Astrocyte of the spinal cord (primary cell): ENCODE results near the gene CFD.

Experiments used
- DNase-seq: peaks from one replicate; pipeline ENCODE4 v3.0.0; 2011; ENCODE audit warnings: low read depth, low spot score
- H3K4me3 ChIP-seq: 2 replicates; pipeline ENCODE4 v1.5.1; 2011; ENCODE audit warnings: low read depth, mild to moderate bottlenecking, low read length, moderate library complexity
- in situ Hi-C: cut with HindIII; loops from 2 replicates; pipeline ENCODE4 v1.10.0; 2017; ENCODE audit warnings: low sequenced_read_pairs
- TF ChIP-seq, protein P1 (sequence below): IDR thresholded peaks from 2 replicates; pipeline ENCODE4 v1.5.1; 2012; ENCODE audit warnings: low read depth, mild to moderate bottlenecking, low read length, inconsistent platforms

CFD gene

DNA sequence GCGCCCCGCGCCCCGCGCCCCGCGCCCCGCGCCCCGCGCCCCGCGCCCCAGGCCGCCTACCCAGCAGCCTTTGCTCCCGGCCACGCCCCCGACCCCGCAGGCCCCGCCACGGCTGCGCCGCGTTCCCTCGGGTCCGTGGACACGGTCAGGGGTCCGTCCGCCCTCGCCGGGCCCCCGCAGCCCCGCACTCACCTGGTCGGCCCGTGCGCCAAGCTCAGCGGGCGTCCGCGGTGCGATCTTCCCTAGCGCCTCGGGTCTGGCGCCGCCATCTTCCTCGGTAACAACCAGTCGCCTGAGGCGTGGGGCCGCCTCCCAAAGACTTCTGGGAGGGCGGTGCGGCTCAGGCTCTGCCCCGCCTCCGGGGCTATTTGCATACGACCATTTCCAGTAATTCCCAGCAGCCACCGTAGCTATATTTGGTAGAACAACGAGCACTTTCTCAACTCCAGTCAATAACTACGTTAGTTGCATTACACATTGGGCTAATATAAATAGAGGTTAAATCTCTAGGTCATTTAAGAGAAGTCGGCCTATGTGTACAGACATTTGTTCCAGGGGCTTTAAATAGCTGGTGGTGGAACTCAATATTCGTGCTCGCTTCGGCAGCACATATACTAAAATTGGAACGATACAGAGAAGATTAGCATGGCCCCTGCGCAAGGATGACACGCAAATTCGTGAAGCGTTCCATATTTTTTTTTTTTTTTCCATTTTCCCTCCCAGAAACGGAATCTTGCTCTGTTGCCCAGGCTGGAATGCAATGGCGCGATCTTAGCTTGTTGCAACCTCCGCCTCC lies 33.6 kb downstream of the CFD start, which contains the start of the genes MED16 and RNU6-9:
Gene MED16, minus strand, starts transcription at position 294 of the 796 bp plus-strand sequence. CDS start 2,056 bp downstream, outside the sequence.
Gene RNU6-9, plus strand, starts transcription at position 591 of the 796 bp plus-strand sequence.
- peak within 1 kb of the TSS; percentile 91 for H3K4me3 ChIP-seq
- in situ Hi-C loops: no loop called here
- peak; percentile 96 for DNase-seq
- TF ChIP-seq, protein P1, sequence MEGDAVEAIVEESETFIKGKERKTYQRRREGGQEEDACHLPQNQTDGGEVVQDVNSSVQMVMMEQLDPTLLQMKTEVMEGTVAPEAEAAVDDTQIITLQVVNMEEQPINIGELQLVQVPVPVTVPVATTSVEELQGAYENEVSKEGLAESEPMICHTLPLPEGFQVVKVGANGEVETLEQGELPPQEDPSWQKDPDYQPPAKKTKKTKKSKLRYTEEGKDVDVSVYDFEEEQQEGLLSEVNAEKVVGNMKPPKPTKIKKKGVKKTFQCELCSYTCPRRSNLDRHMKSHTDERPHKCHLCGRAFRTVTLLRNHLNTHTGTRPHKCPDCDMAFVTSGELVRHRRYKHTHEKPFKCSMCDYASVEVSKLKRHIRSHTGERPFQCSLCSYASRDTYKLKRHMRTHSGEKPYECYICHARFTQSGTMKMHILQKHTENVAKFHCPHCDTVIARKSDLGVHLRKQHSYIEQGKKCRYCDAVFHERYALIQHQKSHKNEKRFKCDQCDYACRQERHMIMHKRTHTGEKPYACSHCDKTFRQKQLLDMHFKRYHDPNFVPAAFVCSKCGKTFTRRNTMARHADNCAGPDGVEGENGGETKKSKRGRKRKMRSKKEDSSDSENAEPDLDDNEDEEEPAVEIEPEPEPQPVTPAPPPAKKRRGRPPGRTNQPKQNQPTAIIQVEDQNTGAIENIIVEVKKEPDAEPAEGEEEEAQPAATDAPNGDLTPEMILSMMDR: no peak

DNA sequence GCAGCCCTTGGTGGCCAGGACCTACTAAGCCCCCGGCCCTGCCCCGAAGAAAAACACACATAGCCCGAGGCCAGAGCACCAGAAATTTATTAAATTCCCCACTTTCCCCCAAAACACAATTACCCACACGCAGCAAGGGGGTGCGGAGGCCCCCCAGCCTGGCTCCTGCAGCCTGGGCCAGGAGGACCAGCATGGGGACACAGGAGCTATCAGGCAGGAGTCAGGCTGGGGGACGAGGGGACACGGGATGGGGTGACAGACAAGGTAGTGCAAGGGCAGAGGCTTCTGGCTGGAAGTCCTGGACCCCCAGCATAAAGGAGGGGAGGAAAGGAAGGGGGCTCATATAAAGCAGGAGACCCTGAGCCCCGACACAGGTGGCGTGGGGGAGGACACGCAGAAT lies 37.0 kb downstream of the CFD start:
- TF ChIP-seq, protein P1: no peak
- in situ Hi-C loops: no loop called here
- no peak for DNase-seq
- H3K4me3 ChIP-seq: no peak overlapping the region

DNA sequence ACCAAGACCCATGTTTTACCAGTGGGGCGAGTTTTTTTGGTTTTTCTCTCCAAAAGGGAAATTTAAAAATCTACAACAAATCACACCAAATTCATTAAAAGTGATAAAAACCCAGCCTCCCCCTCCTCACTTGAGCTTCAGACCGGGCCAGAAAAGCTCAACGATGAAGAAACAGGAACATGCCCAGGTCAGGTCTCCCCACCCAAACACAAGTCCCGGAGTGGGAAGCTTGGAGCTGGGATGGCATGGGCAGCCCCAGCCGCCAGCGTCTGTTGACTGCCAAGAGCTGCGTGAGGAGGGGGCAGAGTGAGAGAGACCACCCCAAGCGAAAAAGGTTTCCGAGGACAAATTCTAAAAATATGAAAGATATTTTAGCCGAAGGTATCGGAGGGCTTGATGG lies 37.5 kb downstream of the CFD start:
- in situ Hi-C loops: no loop called here
- TF ChIP-seq, protein P1: no peak
- no peak for DNase-seq
- H3K4me3 ChIP-seq: no peak overlapping the region

DNA sequence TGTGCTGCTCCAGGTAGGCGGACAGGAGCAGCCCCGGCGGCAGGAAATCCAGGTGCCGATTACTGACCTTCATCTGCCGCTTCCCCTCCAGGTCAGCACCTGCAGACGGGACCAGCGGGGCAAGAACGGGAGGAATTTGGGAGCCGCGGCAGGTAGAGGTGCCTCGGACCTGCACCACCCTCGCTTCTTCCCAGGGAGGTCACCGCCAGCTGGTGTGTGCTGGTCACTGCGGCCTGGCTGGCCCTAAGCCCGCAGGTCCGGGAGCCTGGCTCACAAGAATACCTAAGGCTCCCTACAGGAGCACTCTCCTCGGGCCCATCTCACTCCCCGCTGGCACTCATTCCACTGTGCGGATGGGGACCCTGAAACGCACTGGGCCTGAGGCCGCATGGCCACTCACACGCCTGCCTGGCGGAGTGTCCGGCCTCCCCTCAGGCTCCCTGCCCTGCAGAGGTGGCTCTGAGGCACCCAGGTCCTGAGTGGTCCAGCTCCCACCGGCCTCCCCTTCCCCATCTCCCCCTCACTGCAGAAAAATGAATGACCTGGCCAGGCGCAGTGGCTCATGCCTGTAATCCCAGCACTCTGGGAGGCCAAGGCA lies 38.1 kb downstream of the CFD start:
- H3K4me3 ChIP-seq: no peak overlapping the region
- TF ChIP-seq, protein P1: peak; percentile 6
- in situ Hi-C loops: no loop called here
- no peak for DNase-seq

DNA sequence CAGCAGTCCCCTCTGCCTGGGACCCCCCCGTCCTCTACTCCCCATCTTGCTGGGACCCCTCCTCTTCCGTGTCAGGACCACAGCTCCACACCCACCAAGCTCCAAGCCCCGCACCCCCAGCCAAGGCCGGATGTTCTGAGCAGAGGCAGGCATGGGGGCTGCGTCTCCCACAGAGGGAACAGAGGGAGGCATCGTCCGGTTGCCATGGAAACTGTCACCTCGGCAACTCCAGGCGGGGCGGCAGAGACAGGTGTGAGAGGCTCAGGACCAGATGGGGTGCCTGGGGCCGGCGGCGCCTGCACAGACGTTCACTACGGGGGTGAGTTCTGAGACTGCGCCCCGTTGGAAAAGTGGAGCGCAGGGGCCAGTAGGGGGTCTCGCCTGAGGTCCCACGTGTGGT lies 39.2 kb downstream of the CFD start:
- no peak overlapping the region for H3K4me3 ChIP-seq
- TF ChIP-seq, protein P1: no peak
- no peak for DNase-seq
- in situ Hi-C loops: no loop called here

DNA sequence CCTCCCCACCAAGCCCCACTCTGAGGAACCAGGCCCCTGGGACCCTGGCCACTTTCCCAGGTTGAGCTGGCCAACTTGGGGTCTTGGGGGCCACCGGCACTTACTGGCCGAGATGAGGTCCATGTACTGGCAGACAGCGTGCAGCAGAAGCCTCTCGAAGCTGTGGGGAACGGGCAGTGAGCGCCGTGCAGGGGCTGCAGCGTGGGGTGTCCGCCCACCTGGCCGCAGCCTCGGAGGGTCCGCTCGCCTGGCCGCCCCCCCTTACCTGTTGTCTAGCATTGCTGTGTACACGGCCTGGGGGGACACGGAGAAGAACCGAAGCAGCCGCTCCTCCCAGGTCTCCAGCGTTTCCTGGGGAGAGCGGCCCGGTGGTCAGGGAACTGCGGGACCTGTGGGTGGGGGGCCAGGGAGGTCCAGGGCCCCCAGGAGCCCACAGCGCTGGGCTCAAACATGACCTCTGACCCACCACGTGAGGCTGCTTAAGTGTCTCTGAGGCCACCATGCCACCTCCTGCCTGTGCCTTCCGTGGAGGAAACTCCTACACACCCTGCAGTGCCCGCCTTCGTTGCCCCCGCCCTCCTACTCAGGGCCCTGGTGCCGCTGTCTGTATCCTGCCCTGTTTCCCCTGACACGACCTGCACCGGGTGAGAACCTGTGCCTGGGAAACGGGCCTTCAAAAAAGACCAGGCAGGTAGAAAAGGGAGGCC lies 40.0 kb downstream of the CFD start:
- H3K4me3 ChIP-seq: no peak overlapping the region
- no peak for DNase-seq
- TF ChIP-seq, protein P1: no peak
- in situ Hi-C loops: no loop called here
